ENCODE data around the gene ZNF469.

Gene ZNF469

DNA sequence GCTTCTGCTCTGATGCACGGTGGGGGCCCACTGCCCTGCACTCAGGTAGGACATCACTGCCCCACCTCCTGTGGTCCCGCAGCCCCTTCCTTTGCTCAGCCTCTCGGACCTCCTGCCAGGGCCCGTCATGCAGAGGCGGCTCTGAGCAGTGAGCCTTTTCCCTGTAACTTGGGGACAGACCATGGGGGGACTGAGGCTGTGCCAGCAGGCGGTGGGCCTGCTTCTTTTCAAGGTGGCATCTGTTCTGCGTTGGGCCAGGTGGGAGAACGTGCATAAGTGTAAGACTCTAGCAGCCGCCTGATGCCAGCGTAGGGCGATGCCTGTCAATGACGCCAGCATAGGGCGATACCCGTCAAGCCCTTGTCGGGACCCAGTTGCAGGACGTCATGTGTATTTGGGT, 40.3 kb upstream of the ZNF469 start:
- peaks cover 16% of the 10 kb centered on the region for H3K27me3 Mint-ChIP-seq (ENCODE audit: low read depth, poor library complexity)
- H3K9me3 Mint-ChIP-seq: peaks cover 20% of the 10 kb centered on the region
- H3K27ac Mint-ChIP-seq: no peak overlapping the region
- DNase-seq: no peak
- H3K36me3 Mint-ChIP-seq (ENCODE audit: low read depth): no peaks in the 10 kb centered on the region
- no peak overlapping the region for H3K4me3 Mint-ChIP-seq
- no peaks in the 10 kb centered on the region for H3K4me1 Mint-ChIP-seq
- TF ChIP-seq, protein P1, sequence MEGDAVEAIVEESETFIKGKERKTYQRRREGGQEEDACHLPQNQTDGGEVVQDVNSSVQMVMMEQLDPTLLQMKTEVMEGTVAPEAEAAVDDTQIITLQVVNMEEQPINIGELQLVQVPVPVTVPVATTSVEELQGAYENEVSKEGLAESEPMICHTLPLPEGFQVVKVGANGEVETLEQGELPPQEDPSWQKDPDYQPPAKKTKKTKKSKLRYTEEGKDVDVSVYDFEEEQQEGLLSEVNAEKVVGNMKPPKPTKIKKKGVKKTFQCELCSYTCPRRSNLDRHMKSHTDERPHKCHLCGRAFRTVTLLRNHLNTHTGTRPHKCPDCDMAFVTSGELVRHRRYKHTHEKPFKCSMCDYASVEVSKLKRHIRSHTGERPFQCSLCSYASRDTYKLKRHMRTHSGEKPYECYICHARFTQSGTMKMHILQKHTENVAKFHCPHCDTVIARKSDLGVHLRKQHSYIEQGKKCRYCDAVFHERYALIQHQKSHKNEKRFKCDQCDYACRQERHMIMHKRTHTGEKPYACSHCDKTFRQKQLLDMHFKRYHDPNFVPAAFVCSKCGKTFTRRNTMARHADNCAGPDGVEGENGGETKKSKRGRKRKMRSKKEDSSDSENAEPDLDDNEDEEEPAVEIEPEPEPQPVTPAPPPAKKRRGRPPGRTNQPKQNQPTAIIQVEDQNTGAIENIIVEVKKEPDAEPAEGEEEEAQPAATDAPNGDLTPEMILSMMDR (IDR thresholded peaks at IDR 0.05): no peak

DNA sequence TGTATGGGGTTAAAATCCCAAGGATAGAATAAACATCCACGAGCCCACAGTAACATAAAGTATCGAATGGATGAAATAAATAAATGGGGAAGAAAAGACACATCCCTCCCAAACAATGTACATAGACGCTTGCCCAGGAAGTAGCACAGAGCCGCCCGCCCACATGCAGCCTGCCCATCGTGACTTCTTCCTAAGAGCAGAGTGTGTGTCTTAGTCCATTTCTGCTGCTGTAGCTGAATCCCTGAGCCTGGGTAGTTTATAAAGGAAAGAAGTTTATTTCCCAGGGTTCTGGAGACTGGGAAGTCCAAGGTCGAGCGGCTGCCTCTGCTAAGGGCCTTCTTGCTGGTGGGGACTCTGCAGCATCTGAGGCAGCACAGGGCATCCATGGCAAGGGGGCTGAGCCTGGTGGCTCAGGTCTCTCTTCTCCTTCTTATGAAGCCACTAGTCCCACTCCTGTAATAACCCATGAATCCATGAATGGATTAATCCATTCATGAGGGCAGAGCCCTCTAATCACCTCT, 39.4 kb upstream of the ZNF469 start:
- no peak overlapping the region for H3K4me3 Mint-ChIP-seq
- TF ChIP-seq, protein P1 (IDR thresholded peaks at IDR 0.05): no peak
- peaks cover 16% of the 10 kb centered on the region for H3K9me3 Mint-ChIP-seq
- no peak overlapping the region for H3K27ac Mint-ChIP-seq
- H3K4me1 Mint-ChIP-seq: no peaks in the 10 kb centered on the region
- peaks cover 13% of the 10 kb centered on the region for H3K27me3 Mint-ChIP-seq (ENCODE audit: low read depth, poor library complexity)
- no peaks in the 10 kb centered on the region for H3K36me3 Mint-ChIP-seq (ENCODE audit: low read depth)
- no peak for DNase-seq

DNA sequence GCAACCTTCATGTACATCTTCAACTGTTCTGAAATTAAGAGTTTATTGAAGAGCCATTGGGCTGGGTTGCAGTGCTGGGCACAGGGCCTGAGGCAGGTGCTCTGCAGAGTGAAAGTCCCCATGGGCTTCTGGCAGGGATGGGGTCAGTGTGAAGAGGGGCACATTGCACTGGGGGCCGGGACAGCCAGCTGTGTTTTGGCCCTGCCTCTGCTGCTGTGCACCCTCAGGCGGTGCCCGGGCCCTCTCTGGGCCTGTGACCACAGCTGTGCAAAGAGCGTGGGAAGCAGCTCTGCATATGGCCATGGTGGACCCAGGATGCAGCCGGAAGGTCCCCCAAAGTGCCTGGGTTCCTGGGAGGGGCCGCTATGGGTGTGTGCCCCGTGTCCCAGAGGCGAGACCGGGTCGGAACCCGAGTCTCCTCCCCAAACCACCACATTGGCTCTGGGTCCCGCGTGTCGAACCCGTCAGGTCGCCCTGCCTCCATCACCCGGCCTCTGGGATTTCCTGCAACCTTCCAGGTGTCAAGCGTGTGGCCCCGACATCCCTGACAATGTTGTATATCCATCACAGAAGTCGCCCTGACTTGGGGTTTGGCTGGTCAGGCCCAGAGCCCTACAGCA, 38.2 kb upstream of the ZNF469 start:
- no peak overlapping the region for H3K4me3 Mint-ChIP-seq
- H3K9me3 Mint-ChIP-seq: peaks cover 16% of the 10 kb centered on the region

DNA sequence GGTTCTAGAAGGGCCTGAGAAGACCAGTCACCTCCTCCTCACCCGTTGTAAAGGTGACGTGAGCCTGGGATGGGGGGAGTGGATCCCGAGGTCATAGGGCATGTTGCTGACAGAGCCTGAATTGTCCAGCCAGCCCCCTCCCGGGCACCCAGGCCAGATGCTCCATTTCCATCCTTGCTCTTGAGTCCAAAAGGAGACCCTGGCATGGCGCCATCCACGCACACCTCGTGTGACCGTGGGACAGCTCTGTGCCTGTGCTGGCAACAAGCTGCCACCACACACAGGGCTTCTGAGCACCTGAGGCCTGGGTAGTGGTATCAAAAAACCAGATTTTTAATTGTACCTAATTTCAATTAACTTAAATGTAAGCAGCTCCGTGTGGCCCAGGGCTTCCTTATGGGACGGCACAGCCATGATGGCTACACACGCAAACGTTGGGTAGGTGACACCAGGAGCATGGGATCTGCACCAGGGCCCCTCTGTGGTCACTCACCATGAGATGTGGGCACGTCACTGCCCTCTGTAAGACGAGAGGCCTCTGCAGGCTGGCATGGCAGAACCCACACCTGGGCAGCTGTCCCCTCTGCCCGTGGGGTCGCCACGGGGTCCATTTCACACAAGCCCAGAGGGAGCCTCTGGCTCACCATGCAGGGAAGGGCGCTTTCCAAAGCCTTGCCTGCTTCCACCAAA, 37.6 kb upstream of the ZNF469 start:
- Mint-ChIP-seq H3K27ac (no peak overlapping the region), H3K4me1 (peaks cover 11% of the 10 kb centered on the region), H3K9me3 (peaks cover 16% of the 10 kb centered on the region), H3K36me3 (ENCODE audit: low read depth) (no peaks in the 10 kb centered on the region), H3K27me3 (ENCODE audit: low read depth, poor library complexity) (peaks cover 10% of the 10 kb centered on the region), H3K4me3 (no peak overlapping the region)
- TF ChIP-seq, protein P1 (IDR thresholded peaks at IDR 0.05): no peak
- no peak for DNase-seq

More for the DNA sequence above, 38.2 kb upstream of the ZNF469 start:
- no peak for DNase-seq
- H3K4me1 Mint-ChIP-seq: peaks cover 6% of the 10 kb centered on the region
- TF ChIP-seq, protein P1 (IDR thresholded peaks at IDR 0.05): no peak
- H3K36me3 Mint-ChIP-seq (ENCODE audit: low read depth): no peaks in the 10 kb centered on the region
- peaks cover 13% of the 10 kb centered on the region for H3K27me3 Mint-ChIP-seq (ENCODE audit: low read depth, poor library complexity)
- H3K27ac Mint-ChIP-seq: no peak overlapping the region

GRCh38 chr16:88345721-88346560, 36.8 kb upstream of the ZNF469 start:
- Mint-ChIP-seq H3K4me1 (peaks cover 17% of the 10 kb centered on the region), H3K4me3 (no peak overlapping the region), H3K27me3 (ENCODE audit: low read depth, poor library complexity) (peaks cover 10% of the 10 kb centered on the region), H3K27ac (no peak overlapping the region), H3K9me3 (peaks cover 16% of the 10 kb centered on the region), H3K36me3 (ENCODE audit: low read depth) (no peaks in the 10 kb centered on the region)
- TF ChIP-seq, protein P1 (IDR thresholded peaks at IDR 0.05): no peak
- no peak for DNase-seq
